Activated CD4-positive, alpha-beta T cell treated with anti-CD3 and anti-CD28 coated beads, Interleukin-2, amount 10 ng/mL, durations not matched to agents 7 days and 5 days (primary cell): ENCODE data around the gene GRIK4. TPM values are rescaled to one million over a fixed set of nuclear protein-coding genes. Genes with fewer than 3 reads are reported as not detected.

ENCODE experiments used
- CTCF ChIA-PET: fragments of 350-600 bp; sonication (Branson Sonifier 250); formaldehyde crosslinking; loops from one replicate; lab custom pipeline; 2021; ENCODE audit warnings: antibody characterized with exemption; lab: Charles Lee
- POLR2A ChIA-PET: fragments of 350-600 bp; sonication (Branson Sonifier 250); formaldehyde crosslinking; loops from one replicate; lab custom pipeline; 2021; ENCODE audit warnings: antibody characterized with exemption; lab: Charles Lee
- DNase-seq: peaks from one replicate; pipeline ENCODE4 v3.0.0-alpha.2; 2020
- H3K27ac Mint-ChIP-seq: one replicate; pipeline ENCODE4 v1.8.0; 2021; ENCODE audit warnings: mild to moderate bottlenecking, moderate library complexity, mixed read lengths
- H3K27me3 Mint-ChIP-seq: one replicate; pipeline ENCODE4 v1.8.0; 2021; ENCODE audit warnings: mixed read lengths
- H3K36me3 Mint-ChIP-seq: one replicate; pipeline ENCODE4 v1.8.0; 2021; ENCODE audit warnings: low read depth, mixed read lengths
- H3K4me1 Mint-ChIP-seq: one replicate; pipeline ENCODE4 v1.8.0; 2021; ENCODE audit warnings: mixed read lengths
- H3K4me3 Mint-ChIP-seq: one replicate; pipeline ENCODE4 v1.8.0; 2021; ENCODE audit warnings: mild to moderate bottlenecking, moderate library complexity, mixed read lengths
- H3K9me3 Mint-ChIP-seq: one replicate; pipeline ENCODE4 v1.8.0; 2021; ENCODE audit warnings: mixed read lengths
- total RNA-seq, 2 experiments: library from RNA; stranded (reverse); gene quantifications; one replicate each; pipeline ENCODE4 v1.2.3, GENCODE V29; 2021

GRIK4 gene
- total RNA-seq, 2 experiments from 2014 or later = not detected

DNA sequence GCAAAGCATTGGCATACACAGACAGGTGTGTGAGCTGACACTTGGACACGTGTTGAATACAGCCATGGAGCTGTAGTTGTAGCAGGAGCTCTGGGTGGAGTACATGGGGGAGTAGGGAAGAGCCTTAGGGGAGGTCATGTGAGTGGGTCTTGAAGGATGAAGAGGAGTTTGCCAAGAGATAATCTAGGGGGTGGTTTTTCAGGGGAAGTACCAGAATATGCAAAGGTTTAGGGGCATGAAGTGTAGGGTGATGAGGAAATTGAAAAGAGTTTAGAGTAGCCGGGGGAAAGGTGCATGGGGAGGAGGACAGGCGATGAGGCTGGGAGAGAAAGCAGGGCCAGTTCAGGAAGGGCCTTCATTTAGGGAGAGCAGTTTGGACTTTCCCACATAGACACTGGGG lies 74.5 kb downstream of the GRIK4 start:
- ChIA-PET CTCF (no interaction called here), POLR2A (no interaction called here)
- no peak overlapping the region for H3K27ac Mint-ChIP-seq
- peaks cover 17% of the 10 kb centered on the region for H3K27me3 Mint-ChIP-seq
- no peak overlapping the region for H3K4me3 Mint-ChIP-seq
- H3K36me3 Mint-ChIP-seq = no peaks in the 10 kb centered on the region
- no peak for DNase-seq
- H3K4me1 Mint-ChIP-seq = no peaks in the 10 kb centered on the region
- peaks cover 5% of the 10 kb centered on the region for H3K9me3 Mint-ChIP-seq

DNA sequence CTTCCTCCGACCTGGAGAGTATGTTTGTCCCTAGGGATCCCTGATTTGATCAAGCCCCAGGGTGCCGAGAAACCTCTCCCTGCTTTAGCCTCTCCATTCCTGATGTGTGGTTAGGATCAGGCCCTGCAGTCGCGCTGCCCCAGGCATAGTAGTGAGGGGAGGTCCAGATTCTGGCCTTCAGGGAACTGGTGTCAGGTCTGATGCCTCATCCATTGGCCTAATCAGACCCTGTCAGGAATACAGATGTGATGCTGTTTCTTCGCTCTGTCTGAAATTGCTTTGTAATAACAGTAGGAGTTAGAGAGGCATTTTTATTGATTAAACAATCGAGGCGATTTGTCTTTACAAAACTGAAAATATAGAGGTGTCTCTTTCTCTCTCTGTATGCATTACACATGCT lies 75.2 kb downstream of the GRIK4 start:
- Mint-ChIP-seq H3K9me3 (peaks cover 5% of the 10 kb centered on the region), H3K27me3 (peaks cover 13% of the 10 kb centered on the region), H3K27ac (no peak overlapping the region), H3K4me1 (no peaks in the 10 kb centered on the region), H3K4me3 (no peak overlapping the region), H3K36me3 (no peaks in the 10 kb centered on the region)
- ChIA-PET CTCF (no interaction called here), POLR2A (no interaction called here)
- DNase-seq = no peak

DNA sequence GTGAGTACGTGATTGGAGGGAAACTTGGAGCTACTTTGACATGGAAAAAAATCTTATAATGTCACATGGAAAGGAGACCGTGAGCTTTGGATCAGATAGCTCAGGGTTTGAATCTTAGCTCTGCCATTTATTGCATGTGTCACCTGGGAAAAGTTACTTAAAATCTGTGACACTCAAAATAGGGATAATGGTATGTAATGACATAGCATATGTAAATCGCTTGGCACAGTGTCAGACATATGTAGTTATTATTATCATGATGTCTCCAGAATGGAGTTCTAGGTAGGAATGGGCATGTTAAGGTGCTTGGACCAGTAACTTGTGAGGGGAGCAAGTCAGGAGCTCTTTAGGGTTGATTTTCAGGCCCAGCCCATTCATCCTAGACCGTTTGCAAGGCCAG lies 75.8 kb downstream of the GRIK4 start:
- H3K9me3 Mint-ChIP-seq = peaks cover 5% of the 10 kb centered on the region
- POLR2A ChIA-PET = no interaction called here
- H3K36me3 Mint-ChIP-seq = no peaks in the 10 kb centered on the region
- CTCF ChIA-PET = no interaction called here
- H3K4me1 Mint-ChIP-seq = no peaks in the 10 kb centered on the region
- no peak overlapping the region for H3K27ac Mint-ChIP-seq
- no peak for DNase-seq
- H3K4me3 Mint-ChIP-seq = no peak overlapping the region
- peaks cover 13% of the 10 kb centered on the region for H3K27me3 Mint-ChIP-seq

DNA sequence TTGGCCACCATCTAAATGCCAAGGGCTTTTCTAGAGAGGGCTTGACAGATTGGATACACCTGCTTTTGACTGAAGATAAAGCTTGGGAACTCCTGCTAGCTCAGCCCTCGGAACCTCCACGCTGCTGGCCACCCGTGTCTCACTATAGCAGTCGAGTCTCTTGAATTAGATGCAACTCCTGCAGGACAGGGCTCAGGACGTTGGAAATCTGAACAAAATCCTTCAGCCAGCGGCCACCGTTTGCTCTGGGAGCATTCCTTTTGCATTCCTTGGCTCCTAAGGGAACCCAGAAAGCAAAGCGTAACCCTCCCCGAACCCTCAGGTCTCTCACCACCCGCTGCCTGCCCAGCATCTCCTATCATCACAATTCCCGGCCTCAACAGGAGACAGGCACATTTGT lies 77.8 kb downstream of the GRIK4 start:
- Mint-ChIP-seq H3K27ac (no peak overlapping the region), H3K4me1 (no peaks in the 10 kb centered on the region), H3K4me3 (no peak overlapping the region), H3K36me3 (no peaks in the 10 kb centered on the region), H3K27me3 (peaks cover 14% of the 10 kb centered on the region), H3K9me3 (no peaks in the 10 kb centered on the region)
- POLR2A ChIA-PET = no interaction called here
- CTCF ChIA-PET = no interaction called here
- DNase-seq = no peak

DNA sequence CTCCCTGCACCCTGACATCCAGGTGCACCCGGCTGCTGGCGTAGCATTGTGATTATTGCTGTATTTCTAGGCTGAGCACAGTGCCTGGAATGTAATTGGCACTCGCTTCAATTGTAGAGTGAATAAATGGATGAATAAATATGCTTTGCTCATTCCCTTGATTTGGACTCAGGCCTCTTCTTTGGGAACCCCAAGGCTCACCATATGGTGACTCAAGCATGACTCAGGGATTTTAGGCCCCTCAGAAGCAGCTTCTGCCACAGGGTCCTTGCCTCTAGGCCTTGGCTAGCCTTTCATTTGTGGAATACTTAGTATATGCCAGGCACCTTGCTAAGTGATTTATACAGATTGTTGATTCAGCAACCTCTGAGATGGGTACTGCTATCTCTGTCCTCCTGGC lies 78.9 kb downstream of the GRIK4 start:
- peaks cover 14% of the 10 kb centered on the region for H3K27me3 Mint-ChIP-seq
- no peak overlapping the region for H3K27ac Mint-ChIP-seq
- H3K36me3 Mint-ChIP-seq = no peaks in the 10 kb centered on the region
- CTCF ChIA-PET = interaction anchor here (1.0 kb wide), 1 partner anchor 21 kb away, joined by 3 read pairs; no protein-coding TSS in a partner anchor
- no peak overlapping the region for H3K4me3 Mint-ChIP-seq
- no peaks in the 10 kb centered on the region for H3K4me1 Mint-ChIP-seq
- no peak for DNase-seq
- no peaks in the 10 kb centered on the region for H3K9me3 Mint-ChIP-seq
- POLR2A ChIA-PET = no interaction called here

DNA sequence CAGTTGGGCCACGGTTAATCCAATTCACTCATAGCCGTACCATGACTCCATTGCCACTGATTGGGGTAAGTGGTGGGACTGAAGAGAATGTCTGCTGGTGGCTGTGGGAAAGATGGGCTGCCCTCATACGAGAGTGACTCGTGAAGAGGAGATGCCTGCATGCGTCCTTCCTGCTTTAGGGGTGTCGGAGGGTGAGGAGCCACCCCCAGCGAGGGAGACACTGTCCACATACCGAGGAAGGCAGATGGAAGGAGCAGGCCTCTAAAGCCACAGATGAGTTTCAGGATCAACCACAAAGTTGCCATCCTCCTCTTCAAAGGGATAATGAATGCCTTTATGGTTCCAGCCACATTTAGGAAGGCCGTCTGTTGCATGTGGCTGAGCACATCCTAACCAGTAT lies 83.2 kb downstream of the GRIK4 start:
- H3K27me3 Mint-ChIP-seq = peaks cover 8% of the 10 kb centered on the region
- ChIA-PET POLR2A (no interaction called here), CTCF (no interaction called here)
- H3K9me3 Mint-ChIP-seq = no peaks in the 10 kb centered on the region
- no peak overlapping the region for H3K27ac Mint-ChIP-seq
- DNase-seq = no peak
- H3K4me3 Mint-ChIP-seq = no peak overlapping the region
- no peaks in the 10 kb centered on the region for H3K36me3 Mint-ChIP-seq
- no peaks in the 10 kb centered on the region for H3K4me1 Mint-ChIP-seq

DNA sequence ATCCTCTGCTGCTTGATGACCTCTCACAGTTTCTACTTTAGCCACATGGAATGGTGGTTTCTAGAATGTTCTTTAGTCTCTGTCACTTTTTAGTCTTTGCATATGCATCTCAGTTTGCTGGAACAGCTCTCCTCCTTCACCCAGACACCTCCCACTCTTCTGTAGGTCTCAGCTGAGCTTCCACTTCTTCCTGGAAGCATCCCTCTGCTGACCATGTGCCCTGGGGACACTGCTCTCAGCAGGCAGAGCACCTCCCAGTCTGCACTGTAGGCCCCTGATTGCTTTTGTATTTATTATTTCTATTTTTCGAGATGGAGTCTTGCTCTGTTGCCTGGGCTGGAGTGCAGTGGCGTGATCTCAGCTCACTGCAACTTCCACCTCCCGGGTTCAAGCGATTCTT lies 84.0 kb downstream of the GRIK4 start:
- peaks cover 8% of the 10 kb centered on the region for H3K27me3 Mint-ChIP-seq
- H3K4me1 Mint-ChIP-seq = no peaks in the 10 kb centered on the region
- H3K36me3 Mint-ChIP-seq = no peaks in the 10 kb centered on the region
- no peak for DNase-seq
- no peaks in the 10 kb centered on the region for H3K9me3 Mint-ChIP-seq
- ChIA-PET POLR2A (no interaction called here), CTCF (no interaction called here)
- no peak overlapping the region for H3K4me3 Mint-ChIP-seq
- H3K27ac Mint-ChIP-seq = no peak overlapping the region

DNA sequence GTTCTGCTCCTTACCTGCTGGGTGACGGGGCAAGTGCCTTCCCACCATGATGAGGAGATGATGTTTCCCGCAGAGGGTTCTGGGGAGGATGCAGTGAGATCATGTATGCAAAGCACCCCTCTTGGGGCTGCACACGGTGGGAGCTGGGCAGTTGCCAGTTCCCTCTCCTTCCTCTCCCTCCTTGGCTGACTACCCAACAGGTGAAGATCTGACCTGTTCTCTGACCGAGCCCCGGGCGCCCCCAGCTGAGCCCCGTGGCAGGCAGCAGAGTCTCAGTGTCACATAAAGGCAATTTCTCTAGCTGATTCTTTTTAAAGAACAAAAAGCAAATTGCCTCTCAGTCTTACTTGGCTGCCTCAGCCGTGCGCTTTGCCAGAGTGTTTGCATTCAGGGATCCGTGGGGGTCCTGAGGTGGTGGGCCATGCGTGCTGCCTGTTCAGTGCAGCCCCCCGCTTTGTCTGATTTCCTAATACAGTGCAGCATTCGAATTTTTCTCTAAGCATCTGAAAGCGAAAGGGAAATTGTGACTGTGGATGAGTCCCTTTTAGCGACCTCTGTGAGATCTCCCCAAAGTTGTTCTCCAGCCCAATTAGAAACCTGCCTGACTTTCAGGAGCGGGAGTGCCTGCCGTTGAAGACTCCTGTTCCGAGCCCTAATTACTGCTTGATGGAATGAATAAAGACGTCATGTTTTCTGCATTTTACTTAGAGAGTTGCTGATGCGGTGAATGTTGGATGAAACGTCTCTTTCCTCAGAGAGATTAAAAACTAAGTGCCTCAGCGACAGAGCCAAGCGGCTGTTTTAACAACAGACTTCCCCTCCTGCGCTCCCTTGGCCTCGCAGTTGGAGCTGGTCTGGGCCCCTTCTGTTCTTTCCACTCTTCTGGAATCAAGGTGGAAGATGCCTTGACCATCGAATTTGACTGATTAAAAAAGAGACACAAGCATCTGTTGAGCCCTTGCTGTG lies 86.0 kb downstream of the GRIK4 start:
- ChIA-PET POLR2A (no interaction called here), CTCF (no interaction called here)
- no peak overlapping the region for H3K4me3 Mint-ChIP-seq
- no peak for DNase-seq
- H3K36me3 Mint-ChIP-seq = no peaks in the 10 kb centered on the region
- H3K27me3 Mint-ChIP-seq = peaks cover 8% of the 10 kb centered on the region
- no peak overlapping the region for H3K27ac Mint-ChIP-seq
- H3K9me3 Mint-ChIP-seq = no peaks in the 10 kb centered on the region
- no peaks in the 10 kb centered on the region for H3K4me1 Mint-ChIP-seq

DNA sequence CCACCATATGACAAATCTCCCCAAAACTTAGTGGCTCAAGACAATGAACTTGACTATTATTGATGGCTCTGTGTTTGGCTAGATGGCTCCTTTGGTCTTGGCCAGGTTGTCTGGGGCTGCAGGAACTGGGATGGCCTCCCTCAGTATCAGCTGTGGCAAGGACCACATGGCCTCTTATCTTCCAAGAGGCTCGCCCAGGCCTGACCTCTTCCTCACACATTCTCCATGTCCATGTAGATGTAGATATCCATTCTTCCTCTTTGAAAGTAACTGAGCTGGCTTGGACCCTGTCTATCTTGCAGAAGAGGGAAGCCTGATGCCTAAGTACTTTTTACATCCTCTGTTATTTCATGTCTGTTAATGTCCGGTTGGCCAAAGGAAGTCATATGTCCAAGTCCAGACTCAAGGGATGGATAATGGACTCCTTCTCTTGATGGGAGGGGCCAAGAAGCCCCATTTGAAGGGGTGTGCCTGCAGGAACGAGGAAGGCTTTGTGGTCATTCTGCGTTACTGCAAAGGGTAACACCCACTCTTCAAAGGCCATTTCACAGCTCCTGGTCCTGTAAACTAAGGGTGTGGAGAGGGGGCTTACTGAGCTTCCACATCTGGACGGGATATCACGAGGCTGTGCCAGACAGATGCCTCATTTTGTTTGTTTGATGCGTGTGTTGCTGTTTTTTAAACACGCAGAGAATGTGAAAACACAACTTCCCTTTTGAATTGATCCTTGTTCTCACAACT lies 87.1 kb downstream of the GRIK4 start:
- ChIA-PET POLR2A (no interaction called here), CTCF (no interaction called here)
- peaks cover 2% of the 10 kb centered on the region for H3K27me3 Mint-ChIP-seq
- no peaks in the 10 kb centered on the region for H3K9me3 Mint-ChIP-seq
- H3K4me1 Mint-ChIP-seq = no peaks in the 10 kb centered on the region
- no peak overlapping the region for H3K4me3 Mint-ChIP-seq
- H3K36me3 Mint-ChIP-seq = no peaks in the 10 kb centered on the region
- DNase-seq = no peak
- H3K27ac Mint-ChIP-seq = no peak overlapping the region

DNA sequence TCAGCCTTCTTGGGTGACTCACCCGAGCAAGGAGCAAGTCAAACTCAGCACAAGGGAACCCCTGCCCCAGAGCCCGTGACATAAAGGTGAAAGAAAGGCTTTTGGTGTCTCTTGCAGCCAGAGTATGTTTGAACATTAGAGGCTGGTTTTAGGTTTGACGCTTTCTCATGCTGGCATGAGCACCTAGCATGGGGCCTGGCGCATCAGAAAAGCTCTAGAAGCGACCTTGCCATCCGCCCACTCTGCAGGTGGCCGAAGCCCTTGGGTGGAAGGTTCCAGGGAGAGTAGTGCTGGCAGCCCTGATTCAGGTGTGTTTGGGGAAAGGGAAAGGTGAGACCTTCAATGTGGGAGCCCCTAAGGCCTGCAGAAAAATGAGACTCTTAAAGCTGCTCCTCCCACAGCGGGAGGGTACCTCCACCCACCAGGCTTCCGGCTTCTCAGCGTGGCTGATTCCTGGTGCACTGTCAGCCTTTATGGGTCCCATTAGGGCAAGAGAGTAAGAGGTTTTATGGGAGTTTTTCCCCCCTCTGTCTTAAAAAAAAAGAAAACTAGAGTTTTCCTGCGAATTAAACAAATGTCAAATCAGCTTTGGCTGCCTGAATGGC lies 88.4 kb downstream of the GRIK4 start:
- no peak overlapping the region for H3K4me3 Mint-ChIP-seq
- POLR2A ChIA-PET = no interaction called here

DNA sequence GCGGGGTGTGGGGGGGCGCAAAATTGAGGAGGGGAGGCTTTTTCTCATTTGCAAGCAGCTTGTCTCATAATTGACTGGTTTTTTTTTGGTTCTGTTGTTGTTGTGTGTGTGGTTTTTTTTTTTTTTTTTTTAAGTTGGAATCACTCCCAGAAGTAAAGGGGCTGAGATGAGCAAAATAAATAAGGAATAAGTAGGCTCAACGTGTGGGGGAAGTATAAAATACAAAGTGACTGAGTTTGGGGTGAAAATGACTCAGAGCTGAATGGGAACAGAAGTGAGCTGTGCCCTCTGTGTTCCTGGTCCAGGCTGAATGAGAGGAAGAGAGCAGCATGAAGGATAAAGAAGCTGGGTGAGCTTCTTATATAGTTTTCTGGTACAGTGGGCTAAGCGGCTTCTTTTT lies 90.0 kb downstream of the GRIK4 start:
- H3K9me3 Mint-ChIP-seq = no peaks in the 10 kb centered on the region
- H3K27ac Mint-ChIP-seq = no peak overlapping the region
- H3K4me1 Mint-ChIP-seq = no peaks in the 10 kb centered on the region
- no peak overlapping the region for H3K4me3 Mint-ChIP-seq
- DNase-seq = no peak
- H3K27me3 Mint-ChIP-seq = no peaks in the 10 kb centered on the region
- POLR2A ChIA-PET = interaction anchor here (0.6 kb wide), 2 partner anchors 150 to 1239 kb away, joined by 3 to 7 read pairs; no protein-coding TSS in a partner anchor
- CTCF ChIA-PET = interaction anchor here (1.1 to 1.3 kb wide), 2 partner anchors 12 to 81 kb away, joined by 3 to 5 read pairs; no protein-coding TSS in a partner anchor
- H3K36me3 Mint-ChIP-seq = no peaks in the 10 kb centered on the region

More for the DNA sequence above, 88.4 kb downstream of the GRIK4 start:
- no peaks in the 10 kb centered on the region for H3K27me3 Mint-ChIP-seq
- no peak overlapping the region for H3K27ac Mint-ChIP-seq
- H3K4me1 Mint-ChIP-seq = no peaks in the 10 kb centered on the region
- DNase-seq = no peak
- H3K9me3 Mint-ChIP-seq = no peaks in the 10 kb centered on the region
- H3K36me3 Mint-ChIP-seq = no peaks in the 10 kb centered on the region
- CTCF ChIA-PET = interaction anchor here (0.6 kb wide), 1 partner anchor 783 kb away, joined by 3 read pairs; no protein-coding TSS in a partner anchor

DNA sequence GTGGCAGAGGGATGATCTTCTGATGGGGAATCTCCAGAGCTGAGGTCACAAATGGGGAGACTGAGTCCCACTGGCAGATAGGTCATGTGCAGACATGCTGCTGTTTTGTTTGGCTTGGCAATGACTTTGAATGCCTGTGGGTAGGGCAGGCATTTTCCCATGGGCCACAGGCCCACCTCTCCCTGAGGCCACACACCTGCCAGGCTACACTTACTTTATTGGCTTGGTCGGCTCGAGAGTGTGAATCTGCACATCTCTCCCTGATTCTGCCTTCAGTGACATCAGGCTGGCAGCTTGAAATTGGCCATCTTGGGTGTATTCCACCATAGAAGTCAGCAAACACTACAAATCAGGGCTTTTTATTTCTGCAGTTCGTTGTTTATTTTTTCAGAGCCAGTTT lies 91.5 kb downstream of the GRIK4 start:
- H3K4me3 Mint-ChIP-seq = no peak overlapping the region
- H3K4me1 Mint-ChIP-seq = no peaks in the 10 kb centered on the region

DNA sequence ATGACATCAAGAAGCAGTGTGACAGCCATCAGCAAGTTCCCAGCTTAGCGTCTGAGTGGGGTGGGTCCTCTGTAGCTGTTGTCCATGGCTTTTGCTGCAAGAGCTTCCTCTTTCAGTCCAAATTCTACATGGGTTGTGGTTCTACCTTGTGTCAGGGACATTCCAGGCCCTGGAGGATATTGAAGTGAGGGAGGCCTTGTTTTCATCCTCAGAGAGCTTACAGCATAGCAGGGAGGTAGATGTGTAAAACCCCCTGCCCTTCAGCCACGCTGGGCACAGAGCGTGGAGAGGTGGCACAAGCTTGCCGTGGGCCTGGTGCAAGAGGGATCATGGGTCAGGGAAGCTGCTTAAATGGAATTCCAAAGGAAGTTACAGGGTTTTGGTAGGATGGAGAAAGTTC lies 93.9 kb downstream of the GRIK4 start:
- Mint-ChIP-seq H3K9me3 (no peaks in the 10 kb centered on the region), H3K27ac (no peak overlapping the region), H3K36me3 (no peaks in the 10 kb centered on the region), H3K27me3 (no peaks in the 10 kb centered on the region), H3K4me3 (no peak overlapping the region), H3K4me1 (no peaks in the 10 kb centered on the region)
- no peak for DNase-seq
- POLR2A ChIA-PET = no interaction called here
- CTCF ChIA-PET = no interaction called here

More for the DNA sequence above, 91.5 kb downstream of the GRIK4 start:
- H3K9me3 Mint-ChIP-seq = no peaks in the 10 kb centered on the region
- ChIA-PET CTCF (no interaction called here), POLR2A (no interaction called here)
- no peak overlapping the region for H3K27ac Mint-ChIP-seq
- no peak for DNase-seq
- no peaks in the 10 kb centered on the region for H3K27me3 Mint-ChIP-seq
- H3K36me3 Mint-ChIP-seq = no peaks in the 10 kb centered on the region
